Thyroid gland (tissue), 4 donors: ENCODE measurements around the gene PRKCH. TPM values are rescaled to one million over a fixed set of nuclear protein-coding genes. Genes with fewer than 3 reads are reported as not detected.
A peak's percentile ranks its signal among the peaks of the same experiment; 100 is the strongest.

Experiments used
- DNase-seq, 2 donors: peaks; one replicate each; pipeline ENCODE4 v3.0.0-alpha.2; 2019
- H3K27ac ChIP-seq, 3 donors: fragments of 200-600 bp; sonication (generic); 1 replicate in 2 of 3; 2 replicates in 1 of 3; pipeline ENCODE4 v1.5.1; 2016 to 2019; ENCODE audit warnings: mild to moderate bottlenecking in 1 of 3, moderate library complexity in 1 of 3
- H3K27me3 ChIP-seq: fragments of 200-600 bp; sonication (generic); one replicate; pipeline ENCODE4 v1.5.1; 2019
- H3K36me3 ChIP-seq, 2 donors: fragments of 200-600 bp; sonication (generic); one replicate each; pipeline ENCODE4 v1.5.1; 2016 to 2019
- H3K4me1 ChIP-seq, 2 donors: fragments of 200-600 bp; sonication (generic); one replicate each; pipeline ENCODE4 v1.5.1; 2017 to 2019
- H3K4me3 ChIP-seq, 3 donors: fragments of 200-600 bp; sonication (generic); replicated peaks in 1 of 3; 1 replicate in 2 of 3; 2 replicates in 1 of 3; pipeline ENCODE4 v1.5.1; 2016; ENCODE audit warnings: mild to moderate bottlenecking in 1 of 3
- H3K9me3 ChIP-seq: fragments of 200-600 bp; sonication (generic); one replicate; pipeline ENCODE4 v1.5.1; 2017
- CTCF ChIP-seq, 6 experiments: fragments of 200-600 bp in 3 of 6; fragments of 450-650 bp in 3 of 6; sonication (generic) in 3 of 6; IDR thresholded peaks; one replicate each; pipeline ENCODE4 v1.5.1; 2016 to 2019; ENCODE audit warnings: antibody characterized with exemption in 6 of 6, mild to moderate bottlenecking in 2 of 6, inconsistent platforms in 1 of 6, moderate library complexity in 1 of 6
- POLR2A ChIP-seq, 2 donors: fragments of 450-650 bp; IDR thresholded peaks; one replicate each; pipeline ENCODE4 v1.6.1; 2017; ENCODE audit warnings: antibody characterized with exemption in 2 of 2, mild to moderate bottlenecking in 2 of 2, moderate library complexity in 1 of 2
- WGBS, 2 donors: methylation state at CpG; one replicate each; pipeline ENCODE4 v1.1.5; 2017; 5-methylcytosine and 5-hydroxymethylcytosine counted together
- intact Hi-C: fragments of 100-400 bp; cut with DNase I; formaldehyde crosslinking; loops from one replicate; pipeline ENCODE4 v1.15.1; 2023
- total RNA-seq, 4 donors: library from RNA; depleted of rRNA; stranded (reverse); fragments of >200 nt; gene quantifications; one replicate each; pipeline ENCODE4 v1.2.3, GENCODE V29; 2016

The PRKCH gene
- total RNA-seq, 4 donors from 2014 or later: 34.0 to 68.7 (median 49.8) TPM

GRCh38 chr14:61511558-61511948 is 190.2 kb downstream of the PRKCH start:
- intact Hi-C loops: no loop called here
- Histone ChIP-seq H3K36me3 (no peaks in the 10 kb centered on the region), H3K4me1 (peaks cover 73 to 96% of the 10 kb centered on the region in 2 donors), H3K9me3 (no peaks in the 10 kb centered on the region), H3K4me3 (no peak overlapping the region), H3K27me3 (no peaks in the 10 kb centered on the region), H3K27ac (peak overlapping the region; percentile 85 to 94 (median 93))
- DNase-seq: peak; percentile 81 to 88
- peak in 1 of 6 experiments; percentile 19 for TF ChIP-seq CTCF (IDR thresholded peaks at IDR 0.05)
- TF ChIP-seq POLR2A (IDR thresholded peaks at IDR 0.05): peak in 1 of 2 donors; percentile 74
- WGBS, 2 donors: 27 to 41% methylated on average over 6 of the region's 6 CpGs

- Histone ChIP-seq H3K36me3 (no peaks in the 10 kb centered on the region), H3K27me3 (no peaks in the 10 kb centered on the region), H3K9me3 (no peaks in the 10 kb centered on the region), H3K4me3 (no peak overlapping the region), H3K4me1 (peaks cover 72 to 96% of the 10 kb centered on the region in 2 donors), H3K27ac (peak overlapping the region; percentile 85 to 94 (median 93))
- TF ChIP-seq POLR2A (IDR thresholded peaks at IDR 0.05): no peak
- TF ChIP-seq CTCF (IDR thresholded peaks at IDR 0.05): no peak
- intact Hi-C loops: no loop called here
- 55 to 61% methylated on average over 2 of the region's 2 CpGs for WGBS, 2 donors
- no peak for DNase-seq
These were observed 190.9 kb downstream of the PRKCH start for GRCh38 chr14:61512026-61512834.

GRCh38 chr14:61513986-61514830 is 192.8 kb downstream of the PRKCH start:
- Histone ChIP-seq H3K36me3 (no peaks in the 10 kb centered on the region), H3K4me1 (peaks cover 64 to 92% of the 10 kb centered on the region in 2 donors), H3K27ac (peak overlapping the region; percentile 85 to 94 (median 93)), H3K27me3 (no peaks in the 10 kb centered on the region), H3K9me3 (no peaks in the 10 kb centered on the region), H3K4me3 (no peak overlapping the region)
- WGBS, 2 donors: 59 to 60% methylated on average over 10 of the region's 10 CpGs
- peak; percentile 66 for DNase-seq
- peak in 1 of 2 donors; percentile 52 for TF ChIP-seq POLR2A (IDR thresholded peaks at IDR 0.05)
- TF ChIP-seq CTCF (IDR thresholded peaks at IDR 0.05): no peak
- intact Hi-C loops: no loop called here

GRCh38 chr14:61514927-61515326 is 193.5 kb downstream of the PRKCH start:
- Histone ChIP-seq H3K9me3 (no peaks in the 10 kb centered on the region), H3K36me3 (no peaks in the 10 kb centered on the region), H3K27ac (peak overlapping the region; percentile 85 to 94 (median 93)), H3K4me1 (peaks cover 64 to 86% of the 10 kb centered on the region in 2 donors), H3K4me3 (no peak overlapping the region), H3K27me3 (no peaks in the 10 kb centered on the region)
- TF ChIP-seq CTCF (IDR thresholded peaks at IDR 0.05) (no peak), POLR2A (IDR thresholded peaks at IDR 0.05) (no peak)
- DNase-seq: no peak
- WGBS, 2 donors: 90 to 91% methylated on average over 1 of the region's 1 CpG
- intact Hi-C loops: no loop called here
